Stimulated activated CD4-positive, alpha-beta T cell treated with anti-CD3 and anti-CD28 coated beads, Interleukin-1b, Interleukin-23, amount 100 ng/mL, for 1 hour (primary cell): ENCODE results near the gene NFIA.

Experiments
- DNase-seq, 2 donors: peaks; one replicate each; pipeline ENCODE4 v3.0.0-alpha.2; 2020; ENCODE audit warnings: low read depth in 2 of 2

Gene NFIA

DNA sequence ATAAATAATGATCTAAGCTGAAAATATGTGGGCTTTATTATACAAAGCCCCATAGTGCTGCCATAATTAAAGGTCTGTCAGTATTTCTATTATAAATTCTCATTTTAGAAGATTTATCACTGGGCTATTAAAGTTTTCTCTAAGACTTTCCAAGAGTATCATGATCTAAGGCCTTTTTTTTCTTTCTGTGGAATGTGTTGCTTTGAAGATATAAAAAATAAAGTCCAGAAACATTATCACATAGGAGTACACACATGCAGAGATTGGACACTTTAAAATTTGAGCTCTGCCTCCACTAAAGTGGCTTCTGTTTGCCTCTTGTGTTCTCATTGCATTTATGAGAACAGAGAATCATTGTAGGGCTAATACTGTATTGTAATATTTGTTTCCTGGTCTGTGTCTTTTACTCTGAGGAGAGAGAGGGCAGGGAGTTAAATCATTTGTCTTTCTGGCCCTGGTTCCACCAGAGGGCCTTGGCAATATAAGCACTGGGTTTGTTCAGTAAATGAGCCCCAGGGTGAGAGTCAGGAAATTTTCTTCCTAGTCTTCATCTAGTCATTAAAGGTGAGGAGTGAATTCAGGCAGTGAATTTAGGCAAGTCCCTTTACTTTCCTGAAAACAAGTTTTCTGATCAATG, 70.2 kb downstream of the NFIA start:
- no peak for DNase-seq

DNA sequence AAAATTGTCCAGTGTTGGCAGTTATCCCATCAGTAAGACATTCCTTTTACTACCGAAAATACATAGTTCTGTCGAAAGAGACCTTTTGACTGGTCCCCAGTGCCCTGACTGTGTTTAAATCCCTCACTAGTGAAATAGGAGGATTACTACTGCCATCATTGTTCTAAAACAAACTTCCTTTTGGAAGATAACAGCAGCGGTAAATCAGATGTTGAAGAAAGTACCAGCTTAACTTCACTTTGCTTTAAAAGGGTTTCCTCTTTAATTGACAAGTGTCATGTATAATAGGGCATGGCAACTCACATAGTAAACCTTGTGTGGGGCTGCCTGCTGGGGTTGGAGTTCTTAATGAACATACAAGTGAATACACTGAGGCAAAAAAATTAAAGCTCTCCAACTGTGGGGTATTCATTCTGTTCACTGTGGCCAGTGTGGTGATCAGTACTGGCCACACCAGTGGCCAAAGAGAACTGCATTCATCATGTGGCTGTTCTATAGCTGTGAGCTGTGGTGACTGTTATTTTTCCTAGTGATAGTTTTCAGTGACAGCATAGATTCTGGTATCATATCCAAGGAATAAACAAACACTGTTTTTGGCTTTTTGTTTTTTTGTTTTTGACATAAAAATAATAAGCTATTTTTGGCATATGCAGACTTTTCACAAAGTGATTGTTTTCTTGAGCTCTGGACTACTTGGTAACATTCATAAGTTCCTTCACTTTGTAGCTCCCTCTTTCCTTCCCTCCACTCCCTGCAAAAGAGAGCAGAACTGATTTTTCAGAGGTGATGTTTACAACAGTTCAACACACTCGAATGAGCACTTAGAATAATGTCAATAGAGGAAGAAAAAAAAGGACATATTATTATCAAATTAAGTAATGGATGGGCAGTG, 74.5 kb downstream of the NFIA start:
- DNase-seq, result no peak

GRCh38 chr1:61157468-61157987, 75.2 kb downstream of the NFIA start:
- DNase-seq, result no peak

- DNase-seq, result no peak
Measured at GRCh38 chr1:61158591-61158990, 76.2 kb downstream of the NFIA start.

GRCh38 chr1:61160526-61160925, 78.2 kb downstream of the NFIA start:
- no peak for DNase-seq

- DNase-seq, result no peak
Measured at GRCh38 chr1:61162520-61163258, 80.3 kb downstream of the NFIA start.

- no peak for DNase-seq
Measured at GRCh38 chr1:61163355-61163754, 81.0 kb downstream of the NFIA start.

DNA sequence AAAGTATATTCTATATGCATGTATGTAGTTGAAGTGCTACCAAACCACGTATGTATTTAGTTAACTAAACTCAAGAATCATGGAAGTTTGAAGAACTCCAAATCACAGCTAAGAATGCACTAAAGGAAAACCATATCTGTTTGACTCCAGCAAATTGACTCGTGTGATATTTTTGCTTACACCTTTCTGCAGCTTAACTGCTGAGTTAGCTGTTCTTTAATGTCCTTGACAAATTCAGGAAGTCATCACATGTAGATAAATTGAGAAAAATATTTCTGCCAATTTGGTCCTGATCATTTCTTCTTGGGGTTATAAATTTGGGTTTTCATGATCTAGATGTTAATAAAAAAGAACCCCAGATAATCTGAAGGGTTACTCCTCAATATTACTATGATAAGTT, 83.0 kb downstream of the NFIA start:
- DNase-seq, result no peak

DNA sequence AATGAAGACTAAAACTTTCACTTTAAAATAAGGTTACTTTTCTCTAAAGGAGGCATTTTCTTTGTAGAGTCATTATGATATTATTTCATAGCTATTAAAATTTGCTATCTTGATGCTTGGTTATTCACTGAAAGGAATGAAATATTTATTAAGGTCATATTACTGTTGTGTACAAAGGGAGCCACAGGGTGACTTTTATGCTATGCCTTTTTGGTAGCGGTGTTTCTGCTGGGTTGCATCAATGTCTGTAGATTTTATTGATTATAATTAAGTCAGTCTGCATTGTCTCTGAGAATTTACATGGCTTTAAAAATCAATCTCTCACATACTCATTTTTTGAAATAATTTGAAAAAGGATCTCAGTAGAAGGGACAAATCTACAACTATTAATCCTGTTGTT, 84.9 kb downstream of the NFIA start:
- no peak for DNase-seq

DNA sequence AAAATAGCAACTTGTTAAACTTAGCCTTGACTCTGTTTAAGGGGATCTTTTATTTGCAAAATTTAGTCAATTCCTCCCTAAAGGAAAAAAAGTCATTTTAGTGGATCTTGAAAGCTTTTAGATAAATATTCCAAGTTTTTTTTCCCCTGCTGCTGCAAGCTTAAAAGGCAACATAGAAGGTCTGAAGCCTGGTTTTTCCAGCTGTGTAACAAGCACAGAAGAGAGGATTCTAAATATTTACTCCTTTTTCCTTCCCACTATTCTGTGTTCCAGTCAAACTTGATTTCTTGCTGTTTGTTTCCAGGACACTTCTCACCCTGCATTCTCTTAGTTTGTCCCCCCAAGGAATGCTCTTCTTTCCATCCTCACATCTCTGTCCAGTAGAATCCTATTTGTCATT, 86.7 kb downstream of the NFIA start:
- DNase-seq, result no peak

GRCh38 chr1:61169634-61170033, 87.3 kb downstream of the NFIA start:
- DNase-seq, result no peak

GRCh38 chr1:61170328-61171238, 88.2 kb downstream of the NFIA start:
- DNase-seq, result no peak

- DNase-seq, result no peak
Measured at GRCh38 chr1:61171346-61171745, 89.0 kb downstream of the NFIA start.

DNA sequence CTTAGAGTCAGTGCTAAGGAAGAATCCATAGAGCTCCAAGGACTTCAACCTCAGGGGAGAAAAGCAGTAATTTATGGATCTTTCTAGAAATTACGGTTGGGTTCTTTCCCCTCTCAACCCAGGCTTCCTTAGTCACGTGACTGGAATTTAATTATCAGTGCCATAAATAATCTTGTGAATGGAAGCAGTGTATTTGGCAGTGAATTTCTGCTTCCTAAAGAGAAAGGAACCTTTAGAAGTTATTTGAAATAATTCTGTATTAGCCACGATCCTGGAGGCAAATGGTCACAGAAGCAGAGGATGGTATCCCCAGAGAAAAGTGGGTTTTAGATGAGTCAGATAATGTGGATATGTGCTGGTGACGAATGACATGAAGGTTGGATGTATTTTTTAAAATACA, 89.6 kb downstream of the NFIA start:
- no peak for DNase-seq

DNA sequence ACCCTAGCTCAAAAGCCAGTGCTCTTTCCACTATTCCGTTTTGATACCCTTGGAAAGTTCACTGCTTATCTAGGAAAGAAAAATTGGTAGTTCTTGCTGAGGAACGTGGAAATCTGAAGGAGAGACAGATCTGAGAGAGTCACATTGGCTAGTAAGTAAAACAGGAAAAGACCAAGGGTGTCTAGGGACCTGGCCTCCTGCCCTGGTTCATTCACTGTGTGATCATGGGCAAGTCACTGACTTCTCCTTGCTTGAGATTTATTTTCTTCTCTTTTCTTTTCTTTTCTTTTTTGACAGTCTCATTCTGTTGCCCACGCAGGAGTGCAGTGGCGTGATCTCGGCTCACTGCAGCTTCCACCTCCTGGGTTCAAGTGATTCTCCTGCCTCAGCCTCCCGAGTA, 90.8 kb downstream of the NFIA start:
- no peak for DNase-seq

GRCh38 chr1:61174060-61174795, 91.9 kb downstream of the NFIA start:
- DNase-seq, result no peak

- no peak for DNase-seq
Measured at GRCh38 chr1:61175976-61176375, 93.6 kb downstream of the NFIA start.

DNA sequence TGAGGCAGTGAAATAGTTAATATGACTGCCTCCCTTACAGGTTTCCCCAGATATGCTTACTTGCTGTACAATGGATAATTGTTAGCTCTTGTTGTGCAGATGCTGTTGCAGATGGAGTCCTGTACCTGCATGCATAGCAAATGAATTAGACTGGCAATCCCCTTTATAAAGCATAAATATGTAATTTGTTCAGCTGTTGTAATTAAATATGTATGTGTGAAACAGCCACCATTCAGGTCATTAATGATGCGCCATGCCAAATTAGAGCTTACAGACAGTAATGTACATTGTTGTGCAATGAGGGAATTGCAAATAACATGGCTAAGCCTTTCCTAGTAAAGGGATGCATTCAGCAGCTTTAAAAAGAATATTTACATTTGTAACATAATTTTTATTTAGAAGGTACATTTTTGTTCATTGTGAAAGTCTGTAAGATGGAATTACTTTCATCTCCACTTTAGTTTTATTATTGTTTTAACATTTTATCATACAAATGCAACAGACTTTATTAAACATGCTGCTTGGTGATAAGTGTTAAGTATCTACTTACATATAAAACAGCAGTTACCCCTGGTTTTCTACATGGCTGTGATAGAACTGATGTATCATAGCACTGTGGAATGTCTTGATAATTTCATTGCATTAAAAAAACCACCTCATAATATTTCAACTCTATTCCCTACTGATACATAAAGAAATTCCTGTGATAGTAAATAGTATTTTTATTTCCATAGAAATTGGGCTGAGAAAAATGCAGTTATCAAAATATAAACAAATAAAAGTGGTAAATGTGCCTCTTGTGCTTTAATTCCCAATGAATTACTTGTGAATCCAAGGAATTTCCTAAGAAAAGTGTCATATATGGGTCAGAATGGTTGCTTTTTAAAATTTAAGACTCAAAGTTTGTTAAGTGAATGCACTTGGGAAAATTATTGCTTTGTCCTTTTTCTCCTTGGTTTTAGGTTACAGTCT, 99.0 kb downstream of the NFIA start:
- no peak for DNase-seq

DNA sequence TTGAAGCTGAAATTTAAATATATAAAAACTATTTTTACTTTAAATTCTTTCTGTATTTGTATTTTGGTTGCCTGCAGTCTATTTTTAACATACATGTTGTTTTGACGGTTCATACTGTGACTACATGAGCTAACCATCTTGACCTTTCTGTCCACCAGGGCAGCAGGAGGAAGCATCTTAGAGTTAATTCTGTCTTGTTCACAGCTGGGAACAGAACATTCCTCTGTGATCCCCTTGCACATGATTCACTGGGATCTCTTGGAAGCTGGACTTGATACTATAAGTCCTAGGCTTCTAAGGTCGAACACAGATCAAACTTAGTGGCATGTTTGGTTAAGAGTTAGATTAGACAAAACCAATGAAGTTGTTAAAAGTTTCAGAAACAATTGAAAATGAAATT, 99.7 kb downstream of the NFIA start:
- no peak for DNase-seq
